ENCODE results near the gene IQSEC1.

Gene IQSEC1

DNA sequence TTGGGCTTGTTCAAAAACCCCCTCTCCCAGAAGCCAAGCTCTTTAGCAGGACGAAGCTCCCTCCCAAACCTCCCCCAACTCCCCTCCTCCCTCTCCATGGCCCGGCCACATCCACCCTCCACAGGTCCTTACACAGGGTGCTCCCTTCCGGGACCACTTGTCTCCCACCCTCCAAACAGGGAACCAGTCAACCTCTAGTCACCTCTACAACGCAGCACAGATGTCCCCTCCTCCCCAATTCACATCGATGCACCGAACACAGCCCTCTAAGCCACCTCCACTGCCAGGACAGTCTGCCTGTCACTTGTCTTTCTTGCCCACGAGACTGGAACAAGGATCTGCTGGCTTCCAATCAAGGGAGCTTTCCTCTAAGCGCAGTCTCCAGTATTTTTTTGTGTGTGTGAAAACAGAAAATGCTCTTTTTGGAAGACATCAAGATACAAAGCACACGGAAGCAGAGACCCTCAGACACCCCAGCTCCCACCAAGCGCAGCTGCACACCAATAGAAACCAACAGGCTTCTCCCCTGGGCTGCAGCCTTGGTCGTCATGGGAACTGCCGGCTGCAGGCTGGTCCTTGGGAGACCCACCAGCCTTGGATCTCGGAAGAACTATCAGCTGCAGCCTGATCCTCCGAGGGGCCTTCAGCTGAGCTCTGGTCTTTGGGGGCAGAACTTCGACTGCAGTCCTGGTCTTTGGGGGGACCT is 26.5 kb downstream of the IQSEC1 start:
- no peak for DNase-seq

DNA sequence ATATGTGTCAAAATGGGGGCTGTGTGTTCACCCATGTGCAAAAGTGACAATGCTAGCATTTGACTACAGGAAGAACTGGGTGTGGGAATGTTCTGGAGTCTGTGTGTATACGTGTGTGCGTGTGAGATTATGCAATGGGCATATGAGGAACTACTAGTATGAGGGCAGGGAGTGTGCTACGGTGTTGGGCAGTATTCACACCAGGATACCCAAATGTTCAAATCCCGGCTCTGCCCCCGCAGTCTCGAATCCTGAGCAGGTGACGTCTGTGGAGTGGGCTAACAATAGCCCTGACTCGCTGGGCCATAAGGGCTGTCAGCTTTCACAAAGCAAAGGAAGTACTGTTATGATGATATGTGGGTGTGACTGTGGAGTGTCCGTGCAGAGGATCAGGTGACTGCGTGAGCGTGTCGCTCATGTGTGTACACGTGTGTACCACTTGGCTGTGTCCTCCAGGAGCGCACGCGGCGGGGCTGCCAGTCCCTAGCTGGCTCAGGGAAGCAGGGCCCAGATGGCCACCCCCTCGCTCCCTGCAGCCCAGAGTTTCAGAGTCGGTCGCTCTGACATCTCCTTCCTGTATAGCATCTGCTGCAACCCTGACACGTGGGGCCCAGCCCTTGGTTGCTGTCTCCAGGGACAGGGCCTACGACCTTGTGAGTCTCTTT is 27.2 kb downstream of the IQSEC1 start:
- no peak for DNase-seq

GRCh38 chr3:13045241-13045903 is 27.9 kb downstream of the IQSEC1 start:
- no peak for DNase-seq

GRCh38 chr3:13044496-13045240 is 28.6 kb downstream of the IQSEC1 start:
- DNase-seq, result no peak

GRCh38 chr3:13043656-13044055 is 29.6 kb downstream of the IQSEC1 start:
- no peak for DNase-seq

- DNase-seq, result no peak
Observed at GRCh38 chr3:13042715-13043271, 30.4 kb downstream of the IQSEC1 start.

DNA sequence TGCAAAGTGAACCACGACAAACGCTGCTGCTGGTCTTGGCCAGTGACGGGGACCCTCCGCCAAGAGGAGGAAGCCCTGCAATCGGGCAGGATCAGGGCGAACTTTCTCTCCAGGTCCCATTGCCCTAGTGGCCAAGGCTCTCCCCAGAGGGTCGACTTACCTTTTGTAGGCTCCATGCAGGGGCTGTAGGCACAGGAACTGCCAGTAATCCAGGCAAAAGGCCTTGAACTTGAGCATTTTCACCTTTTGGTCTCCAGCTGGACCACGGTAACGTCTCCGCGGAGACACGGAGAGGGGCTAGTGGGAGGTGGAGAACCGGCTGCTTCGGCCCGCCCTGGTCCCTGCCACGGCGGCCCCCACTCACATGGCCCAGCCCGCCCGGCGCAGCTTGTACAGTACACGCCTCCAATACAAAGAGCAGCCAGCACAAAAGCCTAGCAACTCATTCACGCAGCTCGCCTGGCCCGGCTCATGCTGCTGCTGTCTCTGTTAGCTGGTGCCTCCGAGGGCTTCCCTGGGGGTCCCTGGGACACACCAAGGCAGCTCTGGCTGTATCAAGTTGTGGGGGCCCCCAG is 31.0 kb downstream of the IQSEC1 start:
- DNase-seq, result no peak

DNA sequence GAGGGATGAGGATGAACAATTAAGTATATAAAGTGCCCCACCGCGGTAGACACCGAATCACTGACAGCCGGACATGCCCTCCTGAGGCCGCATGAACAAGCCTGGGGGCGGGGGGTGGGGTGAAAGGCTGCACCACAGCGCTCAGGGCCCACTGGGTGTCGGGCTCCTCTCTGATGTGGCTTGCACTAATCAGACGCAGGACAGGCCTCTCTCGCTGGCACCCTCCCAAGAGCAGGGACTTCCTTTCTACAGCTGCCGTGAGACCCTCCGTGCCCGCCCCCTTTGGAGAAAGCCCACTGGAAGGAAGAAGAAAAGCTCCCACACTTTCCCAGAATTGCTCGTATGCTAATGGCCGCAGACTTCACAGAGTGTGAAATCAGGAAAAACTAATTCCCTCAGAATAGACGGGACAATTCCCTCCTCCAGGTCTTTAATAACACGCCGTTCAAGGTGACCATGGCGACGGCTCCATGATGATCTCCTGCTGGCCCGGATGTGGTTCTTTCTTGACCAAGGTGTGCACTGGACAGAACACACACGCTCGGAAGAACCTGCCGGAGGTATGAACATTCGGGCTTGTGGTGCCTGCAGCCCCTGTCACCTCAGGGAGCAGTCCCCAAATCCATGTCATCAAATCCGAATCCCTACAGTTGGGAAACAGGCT is 32.0 kb downstream of the IQSEC1 start:
- no peak for DNase-seq

GRCh38 chr3:13040361-13041074 is 32.7 kb downstream of the IQSEC1 start:
- DNase-seq, result no peak

GRCh38 chr3:13039213-13039896 is 33.9 kb downstream of the IQSEC1 start:
- no peak for DNase-seq

DNA sequence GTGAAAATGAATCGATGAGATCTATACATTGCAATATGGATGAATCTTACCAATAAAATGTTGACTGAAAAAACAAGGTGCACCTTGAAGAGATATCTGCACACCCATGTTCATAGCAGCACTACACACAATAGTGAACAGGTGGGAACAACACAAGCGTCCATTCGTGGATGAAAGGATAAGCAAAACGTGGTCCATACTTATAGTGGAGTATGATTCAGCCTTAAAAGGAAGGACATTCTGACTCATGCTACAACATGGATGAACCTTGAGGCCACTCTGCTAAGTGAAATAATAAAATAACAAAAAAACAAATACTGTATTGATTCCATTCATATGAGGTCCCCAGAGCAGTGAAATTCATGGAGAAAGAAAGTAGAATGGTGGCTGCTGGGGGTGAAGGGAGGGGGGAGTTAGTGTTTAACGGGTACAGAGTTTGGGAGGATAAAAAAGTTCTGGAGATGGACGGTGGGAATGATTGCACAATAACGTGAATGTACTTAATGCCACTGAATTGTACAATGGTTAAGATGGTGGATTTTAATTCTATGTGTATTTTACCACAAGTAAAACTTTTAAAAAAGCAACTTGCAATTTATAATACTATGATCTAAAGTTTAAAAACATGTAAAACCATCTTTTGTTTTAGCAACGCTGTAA is 35.6 kb downstream of the IQSEC1 start:
- no peak for DNase-seq

GRCh38 chr3:13034861-13035260 is 38.4 kb downstream of the IQSEC1 start:
- no peak for DNase-seq

DNA sequence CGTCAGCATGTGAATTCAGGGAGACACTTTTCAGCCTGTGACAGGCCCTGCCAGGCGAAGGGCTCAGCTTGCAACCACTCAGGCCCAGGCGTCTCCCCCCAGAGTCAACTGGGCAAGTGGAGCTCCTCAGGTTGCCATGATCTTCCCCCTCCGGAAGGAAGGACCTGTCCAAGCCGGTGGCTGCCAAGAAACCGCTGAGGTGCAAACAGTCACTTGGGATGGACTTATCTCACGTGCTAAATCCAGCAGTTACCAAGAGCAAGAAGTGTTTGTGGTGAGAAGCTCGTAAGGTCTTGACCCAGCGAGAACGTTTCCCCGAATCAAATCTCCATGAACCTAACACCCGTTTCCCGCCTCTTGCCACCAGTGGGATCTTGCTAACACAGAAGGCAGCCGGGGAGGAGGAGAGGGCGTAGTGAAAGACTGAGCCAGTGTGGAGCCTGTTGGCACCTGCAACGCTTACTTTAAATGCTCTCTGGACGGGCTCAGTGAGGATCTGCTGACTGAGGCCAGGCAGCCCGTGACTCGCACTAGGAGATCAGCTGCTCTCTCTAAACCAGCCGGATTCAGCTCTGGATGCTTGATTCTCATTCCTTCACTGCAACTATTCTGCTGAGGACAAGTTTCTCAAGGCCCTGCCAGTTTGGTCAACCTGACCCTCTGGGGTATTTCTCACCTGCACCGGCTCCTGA is 39.0 kb downstream of the IQSEC1 start:
- DNase-seq, result no peak

DNA sequence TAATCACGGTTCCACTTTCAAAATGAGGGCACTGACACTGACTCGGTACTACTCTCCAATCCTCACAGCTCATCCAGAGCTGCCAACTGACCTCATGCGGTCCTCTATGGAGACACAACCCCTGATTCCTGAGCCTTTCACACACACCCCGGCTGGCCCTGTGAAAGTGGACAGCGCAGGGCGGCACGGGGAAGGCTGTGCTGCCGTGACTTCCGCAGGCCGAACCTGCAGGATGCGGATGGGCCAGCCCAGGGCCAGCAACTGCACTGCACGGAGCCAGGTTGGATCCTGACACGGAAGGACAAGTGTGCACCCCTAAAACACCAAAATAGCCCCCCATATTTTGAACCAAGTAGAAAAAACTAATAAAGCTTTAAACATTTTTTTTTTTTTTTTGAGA is 41.0 kb downstream of the IQSEC1 start:
- no peak for DNase-seq

DNA sequence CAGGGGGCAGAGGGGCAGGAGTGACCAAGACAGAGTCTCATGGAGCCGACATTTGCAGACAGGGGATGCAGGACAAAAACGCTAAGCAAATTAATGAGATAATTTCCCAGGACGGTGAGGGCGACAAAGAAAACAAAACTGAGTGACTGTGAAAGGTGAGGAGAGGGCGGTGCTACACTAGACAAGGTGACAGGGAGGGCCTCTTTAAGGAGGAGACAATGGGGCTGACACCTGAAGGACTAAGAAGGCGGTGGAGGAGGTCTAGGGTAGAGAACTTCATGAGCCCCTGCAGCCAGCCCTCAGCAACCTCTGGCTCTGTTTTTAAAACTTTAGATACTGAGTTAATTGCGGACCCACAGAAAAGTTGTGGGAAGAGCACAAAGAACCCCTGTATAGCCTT is 41.6 kb downstream of the IQSEC1 start:
- no peak for DNase-seq

- no peak for DNase-seq
Observed at GRCh38 chr3:13030684-13031083, 42.5 kb downstream of the IQSEC1 start.

GRCh38 chr3:13028010-13028821 is 45.0 kb downstream of the IQSEC1 start:
- DNase-seq, result no peak

DNA sequence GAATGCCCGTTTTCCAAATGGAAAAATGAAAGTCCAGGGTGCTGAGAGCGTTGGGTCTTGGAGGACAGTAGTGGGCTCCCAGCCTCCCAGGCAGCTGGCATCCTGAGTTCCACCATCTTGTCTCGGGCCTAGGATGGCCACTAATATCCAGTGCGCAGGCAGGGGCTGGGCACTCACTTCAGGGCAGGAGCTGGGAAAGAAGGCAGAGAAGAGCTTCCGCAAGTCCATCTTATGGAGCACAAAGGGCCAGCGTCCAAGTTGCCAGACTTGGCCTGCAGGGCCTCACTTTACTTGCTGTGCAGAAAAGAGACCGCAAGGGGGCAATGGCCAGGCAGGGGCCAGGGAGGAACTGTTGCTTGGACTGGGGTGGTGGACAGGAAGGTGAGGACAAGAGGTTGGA is 46.1 kb downstream of the IQSEC1 start:
- no peak for DNase-seq

- DNase-seq, result no peak
Observed at GRCh38 chr3:13026534-13026933, 46.7 kb downstream of the IQSEC1 start.
